Fibroblast of mammary gland (primary cell): ENCODE results near the gene SMIM12.

ENCODE experiments used
- DNase-seq: peaks from one replicate; pipeline ENCODE4 v3.0.0-alpha.2; 2010; ENCODE audit warnings: low read depth
- H3K4me3 ChIP-seq: 2 replicates; pipeline ENCODE4 v1.5.1; 2011; ENCODE audit warnings: low read depth, mild to moderate bottlenecking, low read length, moderate library complexity; ENCODE audit not compliant: control insufficient read depth
- CTCF ChIP-seq: conservative IDR thresholded peaks from 2 replicates; pipeline ENCODE4 v1.5.1; 2011; ENCODE audit warnings: low read depth, low read length, inconsistent platforms; ENCODE audit not compliant: control insufficient read depth, insufficient read depth

Gene SMIM12

GRCh38 chr1:34850382-34850781 lies 9.2 kb downstream of the SMIM12 start:
- DNase-seq = no peak
- H3K4me3 ChIP-seq = no peak overlapping the region
- no peak for TF ChIP-seq CTCF

- TF ChIP-seq CTCF = no peak
- no peak for DNase-seq
- H3K4me3 ChIP-seq = no peak overlapping the region
These were observed 12.5 kb downstream of the SMIM12 start for GRCh38 chr1:34847094-34847493.

DNA sequence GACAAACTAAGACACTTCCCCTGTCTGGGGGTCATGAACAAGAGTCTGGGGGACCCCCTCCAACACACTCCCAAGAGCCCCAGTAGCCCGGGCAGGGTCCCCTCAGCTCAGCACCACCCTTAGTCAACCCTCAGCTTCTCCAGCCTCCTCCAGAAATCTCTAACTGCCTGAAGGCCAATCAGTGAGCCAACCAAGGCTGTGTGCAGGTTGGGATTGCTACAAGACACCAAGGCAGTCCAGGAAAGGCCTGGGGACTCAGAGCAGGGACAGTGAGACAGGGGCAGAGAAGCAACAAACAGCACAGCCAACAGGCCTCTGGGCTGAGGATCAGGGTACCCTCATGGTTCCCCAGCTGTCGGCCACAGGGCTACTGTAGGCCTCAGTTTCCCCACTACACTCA lies 13.3 kb downstream of the SMIM12 start:
- TF ChIP-seq CTCF = no peak
- no peak for DNase-seq
- no peak overlapping the region for H3K4me3 ChIP-seq

- no peak for TF ChIP-seq CTCF
- no peak overlapping the region for H3K4me3 ChIP-seq
- DNase-seq = no peak
These were observed 14.2 kb downstream of the SMIM12 start for GRCh38 chr1:34845131-34845901.

- no peak for TF ChIP-seq CTCF
- no peak overlapping the region for H3K4me3 ChIP-seq
- no peak for DNase-seq
These were observed 15.3 kb downstream of the SMIM12 start for GRCh38 chr1:34844252-34844634.

DNA sequence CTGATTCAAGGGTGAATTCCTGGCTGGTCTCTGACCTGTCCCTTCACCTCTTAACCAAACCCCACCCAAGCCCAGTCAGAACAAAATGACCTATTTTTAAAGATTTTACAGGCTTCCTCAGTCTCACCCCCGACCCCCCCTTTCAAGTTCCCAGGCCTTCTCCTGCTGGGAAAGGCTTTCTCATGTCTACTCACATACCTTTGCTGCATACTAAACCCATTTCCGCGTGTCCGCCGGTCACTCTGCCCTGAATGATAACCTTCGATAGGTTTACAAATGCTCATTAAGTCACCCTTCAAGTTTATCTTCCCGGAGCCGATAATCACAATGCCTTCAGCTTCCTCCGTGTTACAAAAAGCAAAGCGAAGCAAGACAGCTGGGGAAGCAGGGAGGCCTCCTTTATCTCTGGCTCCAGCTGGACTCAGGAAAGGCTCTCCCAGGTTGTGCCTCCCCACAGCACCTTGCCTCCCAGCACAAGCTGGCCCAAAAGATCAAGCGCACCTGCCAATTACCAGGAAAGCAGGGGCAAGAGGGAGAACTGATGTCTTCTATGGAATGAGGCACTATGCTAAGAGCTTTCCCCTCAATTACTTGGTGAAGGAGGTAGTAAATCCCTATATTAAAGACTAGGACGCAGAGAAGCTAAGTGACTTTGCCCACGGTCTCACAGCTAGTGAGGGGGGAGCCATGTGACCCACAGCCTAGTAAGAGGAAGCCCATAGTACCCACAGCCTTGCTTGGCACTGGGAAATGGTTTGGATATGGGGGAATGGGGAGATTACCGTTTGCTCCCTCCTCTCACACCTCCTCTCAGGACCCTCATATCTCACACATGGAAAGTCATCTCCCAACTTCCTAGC lies 15.9 kb downstream of the SMIM12 start:
- DNase-seq = no peak
- no peak overlapping the region for H3K4me3 ChIP-seq
- no peak for TF ChIP-seq CTCF
